Measurements from ENCODE around the gene MAEL.

The MAEL gene

DNA sequence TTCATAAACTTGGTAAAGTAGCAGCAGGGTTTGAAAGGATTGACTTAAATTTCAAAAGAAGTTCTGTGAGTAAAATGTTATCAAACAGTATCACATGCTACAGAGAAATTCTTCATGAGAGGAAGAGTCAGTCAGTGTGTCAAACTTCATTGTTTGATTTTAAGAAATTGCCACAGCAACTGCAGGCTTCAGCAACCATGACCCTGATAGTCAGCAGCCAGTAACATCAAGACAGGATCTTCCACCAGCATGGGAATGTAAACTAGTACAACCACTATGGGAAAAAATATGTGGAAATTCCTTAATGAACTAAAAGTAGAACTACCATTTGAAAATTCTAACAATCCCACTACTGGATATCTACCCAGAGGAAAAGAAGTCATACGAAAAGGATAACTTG, 11.5 kb downstream of the MAEL start:
- TF ChIP-seq, protein P1, sequence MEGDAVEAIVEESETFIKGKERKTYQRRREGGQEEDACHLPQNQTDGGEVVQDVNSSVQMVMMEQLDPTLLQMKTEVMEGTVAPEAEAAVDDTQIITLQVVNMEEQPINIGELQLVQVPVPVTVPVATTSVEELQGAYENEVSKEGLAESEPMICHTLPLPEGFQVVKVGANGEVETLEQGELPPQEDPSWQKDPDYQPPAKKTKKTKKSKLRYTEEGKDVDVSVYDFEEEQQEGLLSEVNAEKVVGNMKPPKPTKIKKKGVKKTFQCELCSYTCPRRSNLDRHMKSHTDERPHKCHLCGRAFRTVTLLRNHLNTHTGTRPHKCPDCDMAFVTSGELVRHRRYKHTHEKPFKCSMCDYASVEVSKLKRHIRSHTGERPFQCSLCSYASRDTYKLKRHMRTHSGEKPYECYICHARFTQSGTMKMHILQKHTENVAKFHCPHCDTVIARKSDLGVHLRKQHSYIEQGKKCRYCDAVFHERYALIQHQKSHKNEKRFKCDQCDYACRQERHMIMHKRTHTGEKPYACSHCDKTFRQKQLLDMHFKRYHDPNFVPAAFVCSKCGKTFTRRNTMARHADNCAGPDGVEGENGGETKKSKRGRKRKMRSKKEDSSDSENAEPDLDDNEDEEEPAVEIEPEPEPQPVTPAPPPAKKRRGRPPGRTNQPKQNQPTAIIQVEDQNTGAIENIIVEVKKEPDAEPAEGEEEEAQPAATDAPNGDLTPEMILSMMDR (IDR thresholded peaks at IDR 0.05; ENCODE audit: insufficient read depth, low read length): no peak
- TF ChIP-seq POLR2AphosphoS5 (IDR thresholded peaks at IDR 0.05; ENCODE audit: low read depth) (no peak), SPI1 (IDR thresholded peaks at IDR 0.05; ENCODE audit: borderline replicate concordance, low read depth) (no peak), GABPA (IDR thresholded peaks at IDR 0.05; ENCODE audit: low read depth) (no peak)
- TF ChIP-seq, protein P2, sequence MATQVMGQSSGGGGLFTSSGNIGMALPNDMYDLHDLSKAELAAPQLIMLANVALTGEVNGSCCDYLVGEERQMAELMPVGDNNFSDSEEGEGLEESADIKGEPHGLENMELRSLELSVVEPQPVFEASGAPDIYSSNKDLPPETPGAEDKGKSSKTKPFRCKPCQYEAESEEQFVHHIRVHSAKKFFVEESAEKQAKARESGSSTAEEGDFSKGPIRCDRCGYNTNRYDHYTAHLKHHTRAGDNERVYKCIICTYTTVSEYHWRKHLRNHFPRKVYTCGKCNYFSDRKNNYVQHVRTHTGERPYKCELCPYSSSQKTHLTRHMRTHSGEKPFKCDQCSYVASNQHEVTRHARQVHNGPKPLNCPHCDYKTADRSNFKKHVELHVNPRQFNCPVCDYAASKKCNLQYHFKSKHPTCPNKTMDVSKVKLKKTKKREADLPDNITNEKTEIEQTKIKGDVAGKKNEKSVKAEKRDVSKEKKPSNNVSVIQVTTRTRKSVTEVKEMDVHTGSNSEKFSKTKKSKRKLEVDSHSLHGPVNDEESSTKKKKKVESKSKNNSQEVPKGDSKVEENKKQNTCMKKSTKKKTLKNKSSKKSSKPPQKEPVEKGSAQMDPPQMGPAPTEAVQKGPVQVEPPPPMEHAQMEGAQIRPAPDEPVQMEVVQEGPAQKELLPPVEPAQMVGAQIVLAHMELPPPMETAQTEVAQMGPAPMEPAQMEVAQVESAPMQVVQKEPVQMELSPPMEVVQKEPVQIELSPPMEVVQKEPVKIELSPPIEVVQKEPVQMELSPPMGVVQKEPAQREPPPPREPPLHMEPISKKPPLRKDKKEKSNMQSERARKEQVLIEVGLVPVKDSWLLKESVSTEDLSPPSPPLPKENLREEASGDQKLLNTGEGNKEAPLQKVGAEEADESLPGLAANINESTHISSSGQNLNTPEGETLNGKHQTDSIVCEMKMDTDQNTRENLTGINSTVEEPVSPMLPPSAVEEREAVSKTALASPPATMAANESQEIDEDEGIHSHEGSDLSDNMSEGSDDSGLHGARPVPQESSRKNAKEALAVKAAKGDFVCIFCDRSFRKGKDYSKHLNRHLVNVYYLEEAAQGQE (IDR thresholded peaks at IDR 0.05; ENCODE audit: insufficient replicate concordance, low read depth): no peak
- Histone ChIP-seq H3K27me3 (ENCODE audit: insufficient read depth, poor library complexity, severe bottlenecking) (no peaks in the 10 kb centered on the region), H3K4me3 (replicated peaks; ENCODE audit: insufficient read depth, low read length) (no peak overlapping the region), H3K27ac (replicated peaks) (no peak overlapping the region)
- no peak for DNase-seq (ENCODE audit: low read depth in 1 of 2, low spot score in 1 of 2)

DNA sequence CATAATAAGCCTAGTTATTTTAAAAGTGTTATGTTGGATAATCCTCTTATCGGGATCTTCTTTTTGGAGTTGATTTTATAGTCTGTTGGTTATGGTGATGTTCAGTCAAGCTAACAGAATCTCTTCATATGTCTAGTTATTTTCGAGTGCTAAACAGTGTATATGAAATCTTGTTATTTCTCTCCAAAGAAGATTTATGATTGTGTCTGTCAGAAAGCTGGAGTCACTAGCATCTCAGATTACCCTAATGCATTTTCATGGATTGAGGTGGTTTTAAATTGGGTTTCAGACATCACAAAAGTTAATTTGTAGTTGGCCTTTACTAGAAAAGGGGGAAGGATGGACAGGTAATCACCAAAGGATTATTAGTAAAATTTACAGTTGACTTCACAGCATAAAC, 13.3 kb downstream of the MAEL start:
- Histone ChIP-seq H3K27me3 (ENCODE audit: insufficient read depth, poor library complexity, severe bottlenecking) (no peaks in the 10 kb centered on the region), H3K4me3 (replicated peaks; ENCODE audit: insufficient read depth, low read length) (no peak overlapping the region), H3K27ac (replicated peaks) (no peak overlapping the region)
- TF ChIP-seq GABPA (IDR thresholded peaks at IDR 0.05; ENCODE audit: low read depth): no peak
- no peak for TF ChIP-seq SPI1 (IDR thresholded peaks at IDR 0.05; ENCODE audit: borderline replicate concordance, low read depth)
- TF ChIP-seq, protein P2 (IDR thresholded peaks at IDR 0.05; ENCODE audit: insufficient replicate concordance, low read depth): no peak
- TF ChIP-seq, protein P1 (IDR thresholded peaks at IDR 0.05; ENCODE audit: insufficient read depth, low read length): no peak
- TF ChIP-seq POLR2AphosphoS5 (IDR thresholded peaks at IDR 0.05; ENCODE audit: low read depth): no peak
- DNase-seq (ENCODE audit: low read depth in 1 of 2, low spot score in 1 of 2): no peak

DNA sequence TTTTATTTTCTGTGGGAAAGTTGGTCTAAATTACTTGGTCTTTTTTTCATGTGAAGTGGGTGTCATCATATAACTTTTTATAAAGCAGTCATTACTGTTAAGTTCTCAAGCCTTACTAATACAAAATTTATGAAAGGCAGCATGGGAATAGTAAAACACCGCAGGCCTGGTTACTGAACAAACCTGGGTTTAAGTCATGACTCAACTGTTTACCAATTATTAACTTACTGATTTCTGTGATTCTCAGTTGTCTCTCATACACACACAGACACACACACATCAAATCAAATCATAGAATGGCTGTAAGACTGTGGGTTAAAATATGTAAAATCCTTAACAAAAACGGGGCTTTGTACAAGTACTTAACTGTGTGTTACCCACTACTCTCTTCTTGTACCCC, 14.6 kb downstream of the MAEL start:
- TF ChIP-seq POLR2AphosphoS5 (IDR thresholded peaks at IDR 0.05; ENCODE audit: low read depth) (no peak), SPI1 (IDR thresholded peaks at IDR 0.05; ENCODE audit: borderline replicate concordance, low read depth) (no peak), GABPA (IDR thresholded peaks at IDR 0.05; ENCODE audit: low read depth) (no peak)
- TF ChIP-seq, protein P2 (IDR thresholded peaks at IDR 0.05; ENCODE audit: insufficient replicate concordance, low read depth): no peak
- TF ChIP-seq, protein P1 (IDR thresholded peaks at IDR 0.05; ENCODE audit: insufficient read depth, low read length): no peak
- Histone ChIP-seq H3K27me3 (ENCODE audit: insufficient read depth, poor library complexity, severe bottlenecking) (no peaks in the 10 kb centered on the region), H3K27ac (replicated peaks) (no peak overlapping the region), H3K4me3 (replicated peaks; ENCODE audit: insufficient read depth, low read length) (no peak overlapping the region)
- DNase-seq (ENCODE audit: low read depth in 1 of 2, low spot score in 1 of 2): no peak

All from HL-60 (cell line).